Measurements from ENCODE around the gene CBR3. TPM values are rescaled to one million over a fixed set of nuclear protein-coding genes. Genes with fewer than 3 reads are reported as not detected.
A peak's percentile ranks its signal among the peaks of the same experiment; 100 is the strongest.

CBR3 gene
- total and polyA plus RNA-seq, 9 of the 15 experiments (the other 6 are each of a cell fraction or from before 2014, with no cell fraction given) = not detected

DNA sequence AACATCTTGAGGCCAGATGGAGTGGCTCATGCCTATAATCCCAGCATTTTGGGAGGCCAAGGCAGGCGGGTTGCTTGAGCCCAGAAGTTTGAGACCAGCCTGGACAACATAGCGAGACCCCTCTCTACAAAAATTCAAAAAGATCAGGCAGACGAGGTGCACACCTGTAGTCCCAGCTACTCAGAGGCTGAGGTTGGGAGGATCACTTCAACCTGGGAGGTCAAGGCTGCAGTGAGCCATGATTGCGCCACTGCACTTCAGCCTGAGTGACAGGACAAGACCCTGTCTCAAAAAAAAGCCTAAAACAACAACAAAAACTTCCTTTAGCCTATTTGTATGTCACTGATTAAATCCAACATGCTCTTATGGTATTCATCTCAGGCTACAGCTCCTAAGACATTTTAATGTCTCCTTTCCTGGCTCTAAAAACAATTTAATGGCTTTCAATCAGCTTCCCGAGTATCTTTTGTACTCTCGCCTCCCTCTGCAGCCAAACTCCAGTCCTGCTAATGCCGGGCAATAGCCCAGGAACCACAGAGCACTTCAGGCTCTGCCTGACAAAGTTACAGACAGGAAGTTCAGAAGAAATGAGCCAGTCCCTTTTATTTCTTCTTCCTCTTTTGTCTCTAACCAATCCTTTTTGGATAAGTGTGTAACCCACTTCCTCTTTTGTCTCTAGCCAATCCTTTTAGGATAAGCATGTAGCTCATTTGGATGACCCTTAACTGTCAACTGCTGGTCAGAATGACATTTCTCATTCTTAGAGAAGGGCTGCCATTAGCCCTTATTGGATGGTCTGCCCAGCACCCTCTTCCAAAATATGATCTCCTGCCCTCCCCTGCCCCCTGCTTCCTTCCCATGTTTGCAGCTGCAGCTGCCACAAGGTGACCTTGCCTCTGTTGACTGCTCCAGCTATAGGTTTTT, 15.2 kb downstream of the CBR3 start (continued):
- TF ChIP-seq, protein P1, sequence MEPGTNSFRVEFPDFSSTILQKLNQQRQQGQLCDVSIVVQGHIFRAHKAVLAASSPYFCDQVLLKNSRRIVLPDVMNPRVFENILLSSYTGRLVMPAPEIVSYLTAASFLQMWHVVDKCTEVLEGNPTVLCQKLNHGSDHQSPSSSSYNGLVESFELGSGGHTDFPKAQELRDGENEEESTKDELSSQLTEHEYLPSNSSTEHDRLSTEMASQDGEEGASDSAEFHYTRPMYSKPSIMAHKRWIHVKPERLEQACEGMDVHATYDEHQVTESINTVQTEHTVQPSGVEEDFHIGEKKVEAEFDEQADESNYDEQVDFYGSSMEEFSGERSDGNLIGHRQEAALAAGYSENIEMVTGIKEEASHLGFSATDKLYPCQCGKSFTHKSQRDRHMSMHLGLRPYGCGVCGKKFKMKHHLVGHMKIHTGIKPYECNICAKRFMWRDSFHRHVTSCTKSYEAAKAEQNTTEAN (CRISPR knock-in tag; IDR thresholded peaks at IDR 0.05) = no peak
- TF ChIP-seq, protein P2, sequence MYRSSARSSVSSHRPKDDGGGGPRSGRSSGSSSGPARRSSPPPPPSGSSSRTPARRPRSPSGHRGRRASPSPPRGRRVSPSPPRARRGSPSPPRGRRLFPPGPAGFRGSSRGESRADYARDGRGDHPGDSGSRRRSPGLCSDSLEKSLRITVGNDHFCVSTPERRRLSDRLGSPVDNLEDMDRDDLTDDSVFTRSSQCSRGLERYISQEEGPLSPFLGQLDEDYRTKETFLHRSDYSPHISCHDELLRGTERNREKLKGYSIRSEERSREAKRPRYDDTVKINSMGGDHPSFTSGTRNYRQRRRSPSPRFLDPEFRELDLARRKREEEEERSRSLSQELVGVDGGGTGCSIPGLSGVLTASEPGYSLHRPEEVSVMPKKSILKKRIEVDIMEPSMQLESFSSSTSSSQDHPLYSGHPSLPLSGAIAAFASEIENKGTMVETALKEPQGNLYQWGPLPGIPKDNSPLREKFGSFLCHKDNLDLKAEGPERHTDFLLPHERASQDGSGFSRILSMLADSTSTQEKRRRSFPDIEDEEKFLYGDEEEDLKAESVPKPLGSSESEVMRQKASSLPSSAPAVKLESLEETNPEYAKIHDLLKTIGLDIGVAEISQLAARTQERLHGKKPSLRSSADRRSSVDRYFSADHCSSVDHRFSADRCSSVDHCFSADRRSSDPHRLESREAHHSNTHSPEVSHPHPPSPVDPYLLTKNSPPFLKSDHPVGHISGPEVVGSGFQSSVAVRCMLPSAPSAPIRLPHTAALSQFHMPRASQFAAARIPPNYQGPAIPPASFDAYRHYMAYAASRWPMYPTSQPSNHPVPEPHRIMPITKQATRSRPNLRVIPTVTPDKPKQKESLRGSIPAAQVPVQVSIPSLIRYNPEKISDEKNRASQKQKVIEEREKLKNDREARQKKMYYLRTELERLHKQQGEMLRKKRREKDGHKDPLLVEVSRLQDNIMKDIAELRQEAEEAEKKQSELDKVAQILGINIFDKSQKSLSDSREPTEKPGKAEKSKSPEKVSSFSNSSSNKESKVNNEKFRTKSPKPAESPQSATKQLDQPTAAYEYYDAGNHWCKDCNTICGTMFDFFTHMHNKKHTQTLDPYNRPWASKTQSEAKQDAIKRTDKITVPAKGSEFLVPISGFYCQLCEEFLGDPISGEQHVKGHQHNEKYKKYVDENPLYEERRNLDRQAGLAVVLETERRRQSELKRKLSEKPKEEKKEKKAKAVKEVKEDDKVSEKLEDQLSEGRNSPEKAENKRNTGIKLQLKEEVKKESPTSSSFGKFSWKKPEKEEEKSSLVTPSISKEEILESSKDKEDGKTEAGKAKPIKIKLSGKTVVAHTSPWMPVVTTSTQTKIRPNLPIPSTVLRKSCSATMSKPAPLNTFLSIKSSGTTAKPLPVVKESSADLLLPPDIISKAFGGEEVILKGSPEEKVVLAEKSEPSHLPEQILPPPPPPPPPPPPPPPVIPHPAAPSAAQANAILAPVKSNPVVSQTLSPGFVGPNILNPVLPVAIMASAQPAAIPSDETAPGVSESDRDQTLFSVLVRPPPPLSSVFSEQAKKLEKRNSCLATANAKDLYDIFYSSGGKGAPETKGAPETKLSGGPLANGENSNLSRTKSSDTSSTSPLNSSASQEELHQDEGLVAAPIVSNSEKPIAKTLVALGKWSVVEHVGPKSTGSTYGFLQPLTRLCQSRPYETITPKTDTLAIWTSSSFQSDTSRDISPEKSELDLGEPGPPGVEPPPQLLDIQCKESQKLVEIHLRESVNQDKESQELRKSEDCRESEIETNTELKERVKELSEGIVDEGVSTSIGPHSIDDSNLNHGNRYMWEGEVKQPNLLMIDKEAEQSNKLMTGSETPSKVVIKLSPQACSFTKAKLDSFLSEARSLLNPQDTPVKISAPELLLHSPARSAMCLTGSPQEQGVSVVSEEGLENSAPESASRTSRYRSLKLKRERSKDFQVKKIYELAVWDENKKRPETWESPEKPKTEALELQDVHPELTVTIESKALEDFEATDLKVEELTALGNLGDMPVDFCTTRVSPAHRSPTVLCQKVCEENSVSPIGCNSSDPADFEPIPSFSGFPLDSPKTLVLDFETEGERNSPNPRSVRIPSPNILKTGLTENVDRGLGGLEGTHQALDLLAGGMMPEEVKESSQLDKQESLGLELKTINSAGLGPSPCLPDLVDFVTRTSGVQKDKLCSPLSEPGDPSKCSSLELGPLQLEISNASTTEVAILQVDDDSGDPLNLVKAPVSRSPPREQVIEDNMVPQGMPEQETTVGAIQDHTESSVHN (IDR thresholded peaks at IDR 0.05; ENCODE audit: borderline replicate concordance in 1 of 2, low read depth in 1 of 2) = no peak
- TF ChIP-seq RBM17 (IDR thresholded peaks at IDR 0.05; ENCODE audit: borderline replicate concordance, low read depth, low read length) (no peak), RBM25 (IDR thresholded peaks at IDR 0.05; ENCODE audit: low read depth, low read length, severe bottlenecking) (no peak), ZNF584 (CRISPR knock-in tag; IDR thresholded peaks at IDR 0.05; ENCODE audit: low read depth) (peak; percentile 78; the same call in 1 of the 2 replicates), KLF6 (CRISPR knock-in tag; IDR thresholded peaks at IDR 0.05; ENCODE audit: borderline replicate concordance) (no peak), GTF2A2 (tag; IDR thresholded peaks at IDR 0.05) (no peak), SPI1 (IDR thresholded peaks at IDR 0.05; ENCODE audit: borderline replicate concordance, low read depth, low read length) (peak; percentile 100), MECOM (CRISPR knock-in tag; IDR thresholded peaks at IDR 0.05) (no peak), HDGF (IDR thresholded peaks at IDR 0.05) (no peak), L3MBTL2 (IDR thresholded peaks at IDR 0.05) (no peak; the same call in 1 of the 2 replicates), SMARCA4 (IDR thresholded peaks at IDR 0.05) (no peak)

Measured in K562 (cell line).